Activated B cell treated with CpG ODN at 0.5 μM for 24 hours (primary cell): Measurements from ENCODE around the gene SEC11A. TPM values are rescaled to one million over a fixed set of nuclear protein-coding genes. Genes with fewer than 3 reads are reported as not detected.
"Not testable (repeated sequence)": the region's sequence is repeated elsewhere in the genome, so short reads cannot be mapped to it uniquely, and the experiment has no call there.

Experiments used
- ATAC-seq: fragments of 200-7000 bp; cut with Tn5 transposase; one replicate; pipeline ENCODE4 v1.10.0; 2021; ENCODE audit warnings: low read depth, mild to moderate bottlenecking, moderate library complexity
- CTCF ChIA-PET: fragments of 350-600 bp; sonication (Branson Sonifier 250); formaldehyde crosslinking; loops from one replicate; lab custom pipeline; 2021; ENCODE audit warnings: antibody characterized with exemption; lab: Charles Lee
- POLR2A ChIA-PET: fragments of 350-600 bp; sonication (Branson Sonifier 250); formaldehyde crosslinking; loops from one replicate; lab custom pipeline; 2021; ENCODE audit warnings: antibody characterized with exemption; lab: Charles Lee
- DNase-seq: peaks from one replicate; pipeline ENCODE4 v3.0.0; 2022
- H3K27ac Mint-ChIP-seq: one replicate; pipeline ENCODE4 v1.8.0; 2020; ENCODE audit warnings: mixed read lengths
- H3K27me3 Mint-ChIP-seq: one replicate; pipeline ENCODE4 v1.8.0; 2021; ENCODE audit warnings: mixed read lengths
- H3K36me3 Mint-ChIP-seq: one replicate; pipeline ENCODE4 v1.8.0; 2021; ENCODE audit warnings: low read depth, mixed read lengths
- H3K4me1 Mint-ChIP-seq: one replicate; pipeline ENCODE4 v1.8.0; 2021; ENCODE audit warnings: mixed read lengths
- H3K4me3 Mint-ChIP-seq: one replicate; pipeline ENCODE4 v1.8.0; 2020; ENCODE audit warnings: mild to moderate bottlenecking, mixed read lengths
- H3K9me3 Mint-ChIP-seq: one replicate; pipeline ENCODE4 v1.8.0; 2020; ENCODE audit warnings: mixed read lengths
- intact Hi-C: fragments of 100-400 bp; cut with micrococcal nuclease; formaldehyde crosslinking; loops from one replicate; pipeline ENCODE4 v1.15.1; 2024
- total RNA-seq: library from RNA; stranded (reverse); gene quantifications from 2 replicates; pipeline ENCODE4 v1.2.3, GENCODE V29; 2022
- TF ChIP-seq, protein P1 (sequence below): fragments of 200-600 bp; IDR thresholded peaks from one replicate; pipeline ENCODE4 v1.8.0; 2022; ENCODE audit warnings: antibody characterized with exemption, mild to moderate bottlenecking

SEC11A gene
- total RNA-seq, 1 donor from 2014 or later, result 68.9 TPM

DNA sequence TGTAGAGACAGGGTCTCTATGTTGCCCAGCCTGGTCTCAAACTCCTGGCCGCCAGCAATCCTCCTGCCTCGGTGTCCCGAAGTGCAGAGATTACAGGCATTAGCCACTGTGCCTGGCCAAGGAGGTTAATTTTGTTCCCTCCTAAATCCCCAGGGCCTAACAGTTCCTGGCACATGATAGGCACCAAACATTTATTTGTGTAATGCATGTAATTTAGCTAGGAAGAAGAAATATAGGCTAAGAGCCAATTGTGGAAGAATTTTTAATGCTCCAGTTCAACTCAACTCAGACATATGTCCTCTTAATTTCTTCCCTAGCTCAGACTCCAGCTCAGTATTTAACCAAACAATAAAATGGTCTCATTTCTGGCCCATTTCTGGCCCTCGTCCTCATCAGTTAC, 24.8 kb upstream of the SEC11A start:
- no peak for DNase-seq
- no peak overlapping the region for H3K4me3 Mint-ChIP-seq
- H3K4me1 Mint-ChIP-seq, result peaks cover 32% of the 10 kb centered on the region
- H3K9me3 Mint-ChIP-seq, result no peaks in the 10 kb centered on the region
- TF ChIP-seq, protein P1, sequence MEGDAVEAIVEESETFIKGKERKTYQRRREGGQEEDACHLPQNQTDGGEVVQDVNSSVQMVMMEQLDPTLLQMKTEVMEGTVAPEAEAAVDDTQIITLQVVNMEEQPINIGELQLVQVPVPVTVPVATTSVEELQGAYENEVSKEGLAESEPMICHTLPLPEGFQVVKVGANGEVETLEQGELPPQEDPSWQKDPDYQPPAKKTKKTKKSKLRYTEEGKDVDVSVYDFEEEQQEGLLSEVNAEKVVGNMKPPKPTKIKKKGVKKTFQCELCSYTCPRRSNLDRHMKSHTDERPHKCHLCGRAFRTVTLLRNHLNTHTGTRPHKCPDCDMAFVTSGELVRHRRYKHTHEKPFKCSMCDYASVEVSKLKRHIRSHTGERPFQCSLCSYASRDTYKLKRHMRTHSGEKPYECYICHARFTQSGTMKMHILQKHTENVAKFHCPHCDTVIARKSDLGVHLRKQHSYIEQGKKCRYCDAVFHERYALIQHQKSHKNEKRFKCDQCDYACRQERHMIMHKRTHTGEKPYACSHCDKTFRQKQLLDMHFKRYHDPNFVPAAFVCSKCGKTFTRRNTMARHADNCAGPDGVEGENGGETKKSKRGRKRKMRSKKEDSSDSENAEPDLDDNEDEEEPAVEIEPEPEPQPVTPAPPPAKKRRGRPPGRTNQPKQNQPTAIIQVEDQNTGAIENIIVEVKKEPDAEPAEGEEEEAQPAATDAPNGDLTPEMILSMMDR, result no peak
- H3K27me3 Mint-ChIP-seq, result no peaks in the 10 kb centered on the region
- ChIA-PET POLR2A (interaction anchor here (0.6 to 6.2 kb wide), 2 partner anchors 24 to 28 kb away, joined by 7 to 37 read pairs; partner anchors contain the start of gene SEC11A), CTCF (no interaction called here)
- peak overlapping the region; percentile 36 for H3K27ac Mint-ChIP-seq
- no peaks in the 10 kb centered on the region for H3K36me3 Mint-ChIP-seq
- intact Hi-C loops, result no loop called here
- ATAC-seq, result no peak

DNA sequence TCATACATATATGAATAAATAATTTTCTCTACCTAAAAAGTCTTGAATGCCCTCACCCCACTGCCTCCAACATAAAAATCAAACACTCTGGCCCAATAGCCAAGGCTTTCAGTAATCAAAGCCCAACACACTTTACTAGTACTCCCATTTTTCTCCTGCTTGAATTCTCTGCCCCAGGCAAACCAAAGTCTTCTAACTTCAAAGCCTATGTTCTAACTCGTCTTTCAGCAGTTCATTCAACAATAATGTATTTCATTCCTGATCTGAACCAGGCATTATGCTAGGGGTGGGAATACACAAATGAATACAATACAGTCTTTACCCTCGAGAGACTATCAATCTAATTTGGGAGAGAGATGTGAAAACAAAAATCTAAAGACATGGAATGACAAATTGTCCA, 21.1 kb upstream of the SEC11A start:
- Mint-ChIP-seq H3K4me1 (peaks cover 45% of the 10 kb centered on the region), H3K36me3 (no peaks in the 10 kb centered on the region), H3K27ac (peak overlapping the region; percentile 65), H3K9me3 (no peaks in the 10 kb centered on the region), H3K27me3 (no peaks in the 10 kb centered on the region), H3K4me3 (no peak overlapping the region)
- ATAC-seq (no peak), DNase-seq (no peak)
- POLR2A ChIA-PET, result interaction anchor here (1.0 to 7.6 kb wide), 5 partner anchors 10 to 81 kb away, joined by 3 to 139 read pairs (median 9); partner anchors contain the start of gene SEC11A
- TF ChIP-seq, protein P1, result no peak
- CTCF ChIA-PET, result interaction anchor here (1.0 kb wide), 1 partner anchor 12 kb away, joined by 3 read pairs; the partner anchor contains the start of gene ZNF592
- intact Hi-C loops, result no loop called here

DNA sequence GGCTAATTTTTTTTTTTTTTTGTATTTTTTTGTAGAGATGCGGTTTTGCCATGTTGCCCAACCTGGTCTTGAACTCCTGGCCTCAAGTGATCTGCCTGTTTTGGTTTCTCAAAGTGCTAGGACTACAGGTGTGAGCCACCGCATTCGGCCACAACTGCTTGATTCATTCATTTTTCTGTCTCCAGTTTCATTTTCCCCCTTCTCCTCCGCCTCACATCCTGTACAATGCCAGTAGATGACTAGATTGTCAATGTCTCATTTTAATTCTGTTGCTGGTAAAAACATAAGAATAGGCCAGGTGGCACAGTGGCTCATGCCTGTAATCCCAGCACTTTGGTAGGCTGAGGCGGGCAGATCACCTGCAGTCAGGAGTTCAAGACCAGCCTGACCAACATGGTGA, 20.4 kb upstream of the SEC11A start:
- ATAC-seq (peak; percentile 20), DNase-seq (no peak)
- Mint-ChIP-seq H3K36me3 (no peaks in the 10 kb centered on the region), H3K9me3 (no peaks in the 10 kb centered on the region), H3K27ac (peak overlapping the region; percentile 91), H3K4me3 (peak overlapping the region; percentile 17), H3K27me3 (no peaks in the 10 kb centered on the region), H3K4me1 (peaks cover 42% of the 10 kb centered on the region)
- intact Hi-C loops, result no loop called here
- POLR2A ChIA-PET, result interaction anchor here (0.6 to 7.6 kb wide), 6 partner anchors 11 to 246 kb away, joined by 3 to 139 read pairs (median 7); partner anchors contain the start of gene SEC11A
- CTCF ChIA-PET, result no interaction called here
- TF ChIP-seq, protein P1, result no peak

DNA sequence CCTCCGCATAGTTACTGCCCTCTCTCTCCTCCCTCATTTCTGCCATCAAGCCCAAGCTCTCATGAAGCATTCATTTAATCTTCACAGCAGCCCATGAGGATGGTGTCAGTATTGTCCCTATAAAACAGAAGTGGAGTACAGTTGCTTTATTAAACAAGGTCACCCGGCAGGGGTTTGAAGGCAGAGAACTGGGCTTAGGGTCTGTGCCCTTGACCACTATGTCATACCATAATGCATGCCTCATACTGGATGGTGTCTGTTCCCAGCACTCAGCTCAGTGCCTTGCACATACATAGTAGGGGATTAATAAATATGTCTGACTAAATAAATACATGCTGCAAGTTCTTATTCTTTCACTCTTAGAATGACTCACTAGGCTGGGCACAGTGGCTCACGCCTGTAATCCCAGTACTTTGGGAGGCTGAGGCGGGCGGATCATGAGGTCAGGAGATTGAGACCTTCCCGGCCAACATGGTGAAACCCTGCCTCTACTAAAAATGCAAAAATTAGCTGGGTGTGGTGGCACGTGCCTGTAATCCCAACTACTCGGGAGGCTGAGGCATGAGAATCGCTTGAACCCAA, 19.6 kb upstream of the SEC11A start:
- Mint-ChIP-seq H3K27ac (peak overlapping the region; percentile 91), H3K4me3 (peak overlapping the region; percentile 73), H3K4me1 (peaks cover 46% of the 10 kb centered on the region)
- not testable (repeated sequence) for H3K36me3 Mint-ChIP-seq, H3K9me3 Mint-ChIP-seq, DNase-seq, H3K27me3 Mint-ChIP-seq
- intact Hi-C loops, result loop anchor here (1.0 kb wide), 2 partner anchors 13 to 19 kb away; partner anchors contain the start of genes SEC11A and ZNF592
- ChIA-PET CTCF (interaction anchor here (0.8 to 2.9 kb wide), 8 partner anchors 9 to 80 kb away, joined by 3 to 17 read pairs (median 4); partner anchors contain the start of gene SEC11A), POLR2A (interaction anchor here (0.6 to 7.6 kb wide), 14 partner anchors 10 to 136 kb away, joined by 3 to 139 read pairs (median 8); partner anchors contain the start of genes NMB, SEC11A, WDR73 and ZNF592)
- peak; percentile 13 for ATAC-seq

DNA sequence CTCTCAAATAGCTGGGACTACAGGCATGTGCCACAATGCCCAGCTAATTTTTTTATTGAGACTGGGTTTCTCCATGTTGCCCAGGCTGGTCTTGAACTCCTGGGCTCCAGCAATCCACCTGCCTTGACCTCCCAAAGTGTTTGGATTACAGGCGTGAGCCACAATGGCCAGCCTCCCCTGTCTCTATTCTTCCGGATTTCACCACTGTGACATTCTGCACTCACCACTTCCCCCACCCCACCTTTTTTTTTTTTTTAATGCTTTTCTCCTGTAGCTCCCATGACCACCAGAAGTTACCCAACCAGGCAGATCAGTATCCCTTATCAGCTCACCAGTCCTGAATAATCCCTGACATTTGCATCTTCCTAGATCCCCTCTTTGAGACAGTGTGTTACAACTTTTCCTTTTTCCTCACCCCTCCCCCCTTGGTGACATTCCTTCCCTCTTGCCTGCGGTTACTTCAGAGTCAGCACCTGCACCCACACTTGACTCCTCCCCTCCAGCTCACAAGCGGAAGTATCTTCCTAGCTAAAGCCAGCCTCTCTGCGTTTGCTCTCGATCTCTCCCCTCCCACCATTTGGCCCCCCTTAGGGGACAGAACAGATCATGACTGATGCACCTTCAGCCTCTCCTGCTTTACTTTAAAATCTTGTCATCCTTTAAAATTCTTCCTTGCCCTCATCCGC, 19.0 kb upstream of the SEC11A start:
- no peaks in the 10 kb centered on the region for H3K27me3 Mint-ChIP-seq
- intact Hi-C loops, result loop anchor here (1.0 kb wide), 2 partner anchors 13 to 19 kb away; partner anchors contain the start of genes SEC11A and ZNF592
- H3K36me3 Mint-ChIP-seq, result no peaks in the 10 kb centered on the region
- peak; percentile 90 for ATAC-seq
- peak overlapping the region; percentile 91 for H3K27ac Mint-ChIP-seq
- peaks cover 46% of the 10 kb centered on the region for H3K4me1 Mint-ChIP-seq
- TF ChIP-seq, protein P1, result no peak
- peak overlapping the region; percentile 73 for H3K4me3 Mint-ChIP-seq
- peak; percentile 41 for DNase-seq
- H3K9me3 Mint-ChIP-seq, result no peaks in the 10 kb centered on the region
- POLR2A ChIA-PET, result interaction anchor here (0.6 to 7.6 kb wide), 15 partner anchors 10 to 902 kb away, joined by 3 to 139 read pairs (median 8); partner anchors contain the start of genes NMB, SEC11A, WDR73 and ZNF592
- CTCF ChIA-PET, result interaction anchor here (0.8 to 2.9 kb wide), 8 partner anchors 8 to 79 kb away, joined by 3 to 17 read pairs (median 4); partner anchors contain the start of gene SEC11A
